22Rv1 (cell line): ENCODE results near the gene SKAP2.

ENCODE experiments used
- CTCF ChIP-seq: fragments of 450-650 bp; IDR thresholded peaks from 2 replicates; pipeline ENCODE4 v1.5.1; 2017; ENCODE audit warnings: mild to moderate bottlenecking
- ZFX ChIP-seq: fragments of 450-650 bp; IDR thresholded peaks from 2 replicates; pipeline ENCODE4 v1.6.1; 2017; ENCODE audit warnings: antibody characterized with exemption, borderline replicate concordance

GRCh38 chr7:26639111-26639510, 225.3 kb downstream of the SKAP2 start:
- TF ChIP-seq CTCF = no peak
- no peak for TF ChIP-seq ZFX
